NCI-H510A treated with DMSO at 0.1 percent for 48 hours (cell line): ENCODE data around the gene FRMD7.
"Not testable (repeated sequence)": the region's sequence is repeated elsewhere in the genome, so short reads cannot be mapped to it uniquely, and the experiment has no call there.

ENCODE experiments used
- DNase-seq: peaks from one replicate; lab custom pipeline; 2025; lab: John Stamatoyannopoulos, UW

The FRMD7 gene

GRCh38 chrX:132092439-132093065 lies 35.3 kb downstream of the FRMD7 start:
- DNase-seq: peak; percentile 72

- no peak for DNase-seq
These were observed 37.2 kb downstream of the FRMD7 start for GRCh38 chrX:132090403-132091159.

- no peak for DNase-seq
These were observed 39.0 kb downstream of the FRMD7 start for GRCh38 chrX:132088864-132089263.

- DNase-seq: no peak
These were observed 41.1 kb downstream of the FRMD7 start for GRCh38 chrX:132086672-132087071.

- no peak for DNase-seq
These were observed 42.0 kb downstream of the FRMD7 start for GRCh38 chrX:132085786-132086185.

- DNase-seq: no peak
These were observed 49.9 kb downstream of the FRMD7 start for GRCh38 chrX:132077912-132078311.

- no peak for DNase-seq
These were observed 50.4 kb downstream of the FRMD7 start for GRCh38 chrX:132077414-132077813.

- DNase-seq: no peak
These were observed 56.6 kb downstream of the FRMD7 start for GRCh38 chrX:132071254-132071653.

GRCh38 chrX:132068405-132068804 lies 59.4 kb downstream of the FRMD7 start:
- DNase-seq: no peak

GRCh38 chrX:132063862-132064261 lies 64.0 kb downstream of the FRMD7 start:
- no peak for DNase-seq

- no peak for DNase-seq
These were observed 64.5 kb downstream of the FRMD7 start for GRCh38 chrX:132063334-132063733.

- DNase-seq: no peak
These were observed 67.8 kb downstream of the FRMD7 start for GRCh38 chrX:132059973-132060540.

- no peak for DNase-seq
These were observed 68.8 kb downstream of the FRMD7 start for GRCh38 chrX:132058975-132059374.

GRCh38 chrX:132058050-132058449 lies 69.8 kb downstream of the FRMD7 start:
- no peak for DNase-seq

GRCh38 chrX:132051778-132052177 lies 76.0 kb downstream of the FRMD7 start:
- not testable (repeated sequence) for DNase-seq

- no peak for DNase-seq
These were observed 81.3 kb downstream of the FRMD7 start for GRCh38 chrX:132046533-132046932.

- no peak for DNase-seq
These were observed 82.4 kb downstream of the FRMD7 start for GRCh38 chrX:132045456-132045855.

- no peak for DNase-seq
These were observed 82.9 kb downstream of the FRMD7 start for GRCh38 chrX:132044953-132045352.

- DNase-seq: no peak
These were observed 83.8 kb downstream of the FRMD7 start for GRCh38 chrX:132043977-132044376.

GRCh38 chrX:132041015-132041414 lies 86.8 kb downstream of the FRMD7 start:
- no peak for DNase-seq

GRCh38 chrX:132040066-132040465 lies 87.8 kb downstream of the FRMD7 start:
- no peak for DNase-seq

- DNase-seq: no peak
These were observed 90.3 kb downstream of the FRMD7 start for GRCh38 chrX:132037479-132037993.

GRCh38 chrX:132034648-132035047 lies 93.2 kb downstream of the FRMD7 start:
- DNase-seq: no peak
